GM23338 (cell line): ENCODE results near the gene TGDS.

Experiments
- CREB1 ChIP-seq: fragments of 250-450 bp; sonication (Bioruptor Pico); IDR thresholded peaks from 2 replicates; pipeline ENCODE4 v1.5.0; 2020; ENCODE audit warnings: low read depth, mild to moderate bottlenecking, moderate library complexity
- EZH2 ChIP-seq: fragments of 200-600 bp; sonication (generic); IDR thresholded peaks from one replicate; pipeline ENCODE4 v1.8.0; 2017; ENCODE audit warnings: antibody characterized with exemption, mild to moderate bottlenecking, low read depth; ENCODE audit not compliant: unreplicated experiment
- EZH2phosphoT487 ChIP-seq: fragments of 200-600 bp; sonication (generic); IDR thresholded peaks from one replicate; pipeline ENCODE4 v1.8.1; 2018; ENCODE audit warnings: antibody characterized with exemption; ENCODE audit not compliant: unreplicated experiment
- JUNB ChIP-seq: IDR thresholded peaks from one replicate; pipeline ENCODE4 v1.6.1; 2016; ENCODE audit warnings: antibody characterized with exemption; ENCODE audit not compliant: unreplicated experiment
- NANOG ChIP-seq: IDR thresholded peaks from 2 replicates; pipeline ENCODE4 v1.6.1; 2016; ENCODE audit warnings: antibody characterized with exemption, borderline replicate concordance
- POLR2AphosphoS5 ChIP-seq: IDR thresholded peaks from 2 replicates; pipeline ENCODE4 v1.6.1; 2016; ENCODE audit warnings: antibody characterized with exemption, low read depth
- STAT1 ChIP-seq: IDR thresholded peaks from one replicate; pipeline ENCODE4 v1.6.1; 2016; ENCODE audit warnings: antibody characterized with exemption; ENCODE audit not compliant: unreplicated experiment
- ZNF114 ChIP-seq: fragments of 250-450 bp; sonication (Bioruptor Pico); IDR thresholded peaks from 2 replicates; pipeline ENCODE4 v1.5.0; 2020; ENCODE audit warnings: mild to moderate bottlenecking, moderate library complexity
- ZNF331 ChIP-seq: fragments of 250-450 bp; sonication (Bioruptor Pico); IDR thresholded peaks from 2 replicates; pipeline ENCODE4 v1.5.0; 2020; ENCODE audit warnings: low read depth, mild to moderate bottlenecking, moderate library complexity
- TF ChIP-seq, protein P1 (sequence below), 2 experiments: fragments of 200-600 bp in 1 of 2; sonication (generic) in 1 of 2; conservative IDR thresholded peaks; 2 replicates each; pipeline versions ENCODE4 v1.5.1 to v1.6.1; 2016 to 2017; ENCODE audit warnings: antibody characterized with exemption in 2 of 2, low read depth in 2 of 2, mild to moderate bottlenecking in 2 of 2, moderate library complexity in 1 of 2
- TF ChIP-seq, protein P2 (sequence below): IDR thresholded peaks from one replicate; pipeline ENCODE4 v1.6.1; 2018; ENCODE audit warnings: antibody characterized with exemption; ENCODE audit not compliant: unreplicated experiment
- TF ChIP-seq, protein P3 (sequence below): IDR thresholded peaks from 2 replicates; pipeline ENCODE4 v1.6.1; 2016; ENCODE audit warnings: antibody characterized with exemption
- TF ChIP-seq, protein P4 (sequence below): fragments of 250-450 bp; sonication (Bioruptor Pico); IDR thresholded peaks from 2 replicates; pipeline ENCODE4 v1.5.0; 2020; ENCODE audit warnings: mild to moderate bottlenecking, moderate library complexity

DNA sequence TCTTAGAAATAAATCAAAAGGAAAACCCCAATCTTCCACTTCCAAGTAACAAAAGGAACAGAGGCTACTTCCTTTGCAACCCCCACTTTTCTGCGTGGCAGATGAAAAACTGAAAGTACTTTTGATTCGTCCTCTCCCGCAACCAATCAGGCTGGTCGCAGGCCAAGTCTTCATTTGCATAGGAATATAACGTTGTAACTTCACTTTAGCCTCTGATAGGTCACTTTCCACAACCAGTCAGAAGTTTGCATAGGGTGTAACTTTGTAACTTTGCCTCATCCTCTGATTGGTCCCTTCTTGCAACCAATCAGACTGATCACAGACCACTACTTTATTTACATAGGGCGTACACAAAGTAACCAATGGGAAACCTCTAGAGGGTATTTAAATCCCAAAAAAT, 37.2 kb downstream of the TGDS start:
- TF ChIP-seq, protein P1, sequence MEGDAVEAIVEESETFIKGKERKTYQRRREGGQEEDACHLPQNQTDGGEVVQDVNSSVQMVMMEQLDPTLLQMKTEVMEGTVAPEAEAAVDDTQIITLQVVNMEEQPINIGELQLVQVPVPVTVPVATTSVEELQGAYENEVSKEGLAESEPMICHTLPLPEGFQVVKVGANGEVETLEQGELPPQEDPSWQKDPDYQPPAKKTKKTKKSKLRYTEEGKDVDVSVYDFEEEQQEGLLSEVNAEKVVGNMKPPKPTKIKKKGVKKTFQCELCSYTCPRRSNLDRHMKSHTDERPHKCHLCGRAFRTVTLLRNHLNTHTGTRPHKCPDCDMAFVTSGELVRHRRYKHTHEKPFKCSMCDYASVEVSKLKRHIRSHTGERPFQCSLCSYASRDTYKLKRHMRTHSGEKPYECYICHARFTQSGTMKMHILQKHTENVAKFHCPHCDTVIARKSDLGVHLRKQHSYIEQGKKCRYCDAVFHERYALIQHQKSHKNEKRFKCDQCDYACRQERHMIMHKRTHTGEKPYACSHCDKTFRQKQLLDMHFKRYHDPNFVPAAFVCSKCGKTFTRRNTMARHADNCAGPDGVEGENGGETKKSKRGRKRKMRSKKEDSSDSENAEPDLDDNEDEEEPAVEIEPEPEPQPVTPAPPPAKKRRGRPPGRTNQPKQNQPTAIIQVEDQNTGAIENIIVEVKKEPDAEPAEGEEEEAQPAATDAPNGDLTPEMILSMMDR (conservative IDR thresholded peaks at IDR 0.05; ENCODE audit: low read depth in 2 of 2), result no peak
- TF ChIP-seq, protein P2, sequence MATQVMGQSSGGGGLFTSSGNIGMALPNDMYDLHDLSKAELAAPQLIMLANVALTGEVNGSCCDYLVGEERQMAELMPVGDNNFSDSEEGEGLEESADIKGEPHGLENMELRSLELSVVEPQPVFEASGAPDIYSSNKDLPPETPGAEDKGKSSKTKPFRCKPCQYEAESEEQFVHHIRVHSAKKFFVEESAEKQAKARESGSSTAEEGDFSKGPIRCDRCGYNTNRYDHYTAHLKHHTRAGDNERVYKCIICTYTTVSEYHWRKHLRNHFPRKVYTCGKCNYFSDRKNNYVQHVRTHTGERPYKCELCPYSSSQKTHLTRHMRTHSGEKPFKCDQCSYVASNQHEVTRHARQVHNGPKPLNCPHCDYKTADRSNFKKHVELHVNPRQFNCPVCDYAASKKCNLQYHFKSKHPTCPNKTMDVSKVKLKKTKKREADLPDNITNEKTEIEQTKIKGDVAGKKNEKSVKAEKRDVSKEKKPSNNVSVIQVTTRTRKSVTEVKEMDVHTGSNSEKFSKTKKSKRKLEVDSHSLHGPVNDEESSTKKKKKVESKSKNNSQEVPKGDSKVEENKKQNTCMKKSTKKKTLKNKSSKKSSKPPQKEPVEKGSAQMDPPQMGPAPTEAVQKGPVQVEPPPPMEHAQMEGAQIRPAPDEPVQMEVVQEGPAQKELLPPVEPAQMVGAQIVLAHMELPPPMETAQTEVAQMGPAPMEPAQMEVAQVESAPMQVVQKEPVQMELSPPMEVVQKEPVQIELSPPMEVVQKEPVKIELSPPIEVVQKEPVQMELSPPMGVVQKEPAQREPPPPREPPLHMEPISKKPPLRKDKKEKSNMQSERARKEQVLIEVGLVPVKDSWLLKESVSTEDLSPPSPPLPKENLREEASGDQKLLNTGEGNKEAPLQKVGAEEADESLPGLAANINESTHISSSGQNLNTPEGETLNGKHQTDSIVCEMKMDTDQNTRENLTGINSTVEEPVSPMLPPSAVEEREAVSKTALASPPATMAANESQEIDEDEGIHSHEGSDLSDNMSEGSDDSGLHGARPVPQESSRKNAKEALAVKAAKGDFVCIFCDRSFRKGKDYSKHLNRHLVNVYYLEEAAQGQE, result no peak
- no peak for TF ChIP-seq JUNB
- no peak for TF ChIP-seq EZH2
- TF ChIP-seq CREB1 (CRISPR knock-in tag), result no peak
- TF ChIP-seq STAT1, result no peak
- TF ChIP-seq EZH2phosphoT487, result no peak
- no peak for TF ChIP-seq NANOG
- TF ChIP-seq POLR2AphosphoS5, result no peak
- TF ChIP-seq, protein P3, sequence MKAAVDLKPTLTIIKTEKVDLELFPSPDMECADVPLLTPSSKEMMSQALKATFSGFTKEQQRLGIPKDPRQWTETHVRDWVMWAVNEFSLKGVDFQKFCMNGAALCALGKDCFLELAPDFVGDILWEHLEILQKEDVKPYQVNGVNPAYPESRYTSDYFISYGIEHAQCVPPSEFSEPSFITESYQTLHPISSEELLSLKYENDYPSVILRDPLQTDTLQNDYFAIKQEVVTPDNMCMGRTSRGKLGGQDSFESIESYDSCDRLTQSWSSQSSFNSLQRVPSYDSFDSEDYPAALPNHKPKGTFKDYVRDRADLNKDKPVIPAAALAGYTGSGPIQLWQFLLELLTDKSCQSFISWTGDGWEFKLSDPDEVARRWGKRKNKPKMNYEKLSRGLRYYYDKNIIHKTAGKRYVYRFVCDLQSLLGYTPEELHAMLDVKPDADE, result no peak
- TF ChIP-seq ZNF331 (CRISPR knock-in tag), result no peak
- TF ChIP-seq ZNF114 (CRISPR knock-in tag), result no peak
- TF ChIP-seq, protein P4, sequence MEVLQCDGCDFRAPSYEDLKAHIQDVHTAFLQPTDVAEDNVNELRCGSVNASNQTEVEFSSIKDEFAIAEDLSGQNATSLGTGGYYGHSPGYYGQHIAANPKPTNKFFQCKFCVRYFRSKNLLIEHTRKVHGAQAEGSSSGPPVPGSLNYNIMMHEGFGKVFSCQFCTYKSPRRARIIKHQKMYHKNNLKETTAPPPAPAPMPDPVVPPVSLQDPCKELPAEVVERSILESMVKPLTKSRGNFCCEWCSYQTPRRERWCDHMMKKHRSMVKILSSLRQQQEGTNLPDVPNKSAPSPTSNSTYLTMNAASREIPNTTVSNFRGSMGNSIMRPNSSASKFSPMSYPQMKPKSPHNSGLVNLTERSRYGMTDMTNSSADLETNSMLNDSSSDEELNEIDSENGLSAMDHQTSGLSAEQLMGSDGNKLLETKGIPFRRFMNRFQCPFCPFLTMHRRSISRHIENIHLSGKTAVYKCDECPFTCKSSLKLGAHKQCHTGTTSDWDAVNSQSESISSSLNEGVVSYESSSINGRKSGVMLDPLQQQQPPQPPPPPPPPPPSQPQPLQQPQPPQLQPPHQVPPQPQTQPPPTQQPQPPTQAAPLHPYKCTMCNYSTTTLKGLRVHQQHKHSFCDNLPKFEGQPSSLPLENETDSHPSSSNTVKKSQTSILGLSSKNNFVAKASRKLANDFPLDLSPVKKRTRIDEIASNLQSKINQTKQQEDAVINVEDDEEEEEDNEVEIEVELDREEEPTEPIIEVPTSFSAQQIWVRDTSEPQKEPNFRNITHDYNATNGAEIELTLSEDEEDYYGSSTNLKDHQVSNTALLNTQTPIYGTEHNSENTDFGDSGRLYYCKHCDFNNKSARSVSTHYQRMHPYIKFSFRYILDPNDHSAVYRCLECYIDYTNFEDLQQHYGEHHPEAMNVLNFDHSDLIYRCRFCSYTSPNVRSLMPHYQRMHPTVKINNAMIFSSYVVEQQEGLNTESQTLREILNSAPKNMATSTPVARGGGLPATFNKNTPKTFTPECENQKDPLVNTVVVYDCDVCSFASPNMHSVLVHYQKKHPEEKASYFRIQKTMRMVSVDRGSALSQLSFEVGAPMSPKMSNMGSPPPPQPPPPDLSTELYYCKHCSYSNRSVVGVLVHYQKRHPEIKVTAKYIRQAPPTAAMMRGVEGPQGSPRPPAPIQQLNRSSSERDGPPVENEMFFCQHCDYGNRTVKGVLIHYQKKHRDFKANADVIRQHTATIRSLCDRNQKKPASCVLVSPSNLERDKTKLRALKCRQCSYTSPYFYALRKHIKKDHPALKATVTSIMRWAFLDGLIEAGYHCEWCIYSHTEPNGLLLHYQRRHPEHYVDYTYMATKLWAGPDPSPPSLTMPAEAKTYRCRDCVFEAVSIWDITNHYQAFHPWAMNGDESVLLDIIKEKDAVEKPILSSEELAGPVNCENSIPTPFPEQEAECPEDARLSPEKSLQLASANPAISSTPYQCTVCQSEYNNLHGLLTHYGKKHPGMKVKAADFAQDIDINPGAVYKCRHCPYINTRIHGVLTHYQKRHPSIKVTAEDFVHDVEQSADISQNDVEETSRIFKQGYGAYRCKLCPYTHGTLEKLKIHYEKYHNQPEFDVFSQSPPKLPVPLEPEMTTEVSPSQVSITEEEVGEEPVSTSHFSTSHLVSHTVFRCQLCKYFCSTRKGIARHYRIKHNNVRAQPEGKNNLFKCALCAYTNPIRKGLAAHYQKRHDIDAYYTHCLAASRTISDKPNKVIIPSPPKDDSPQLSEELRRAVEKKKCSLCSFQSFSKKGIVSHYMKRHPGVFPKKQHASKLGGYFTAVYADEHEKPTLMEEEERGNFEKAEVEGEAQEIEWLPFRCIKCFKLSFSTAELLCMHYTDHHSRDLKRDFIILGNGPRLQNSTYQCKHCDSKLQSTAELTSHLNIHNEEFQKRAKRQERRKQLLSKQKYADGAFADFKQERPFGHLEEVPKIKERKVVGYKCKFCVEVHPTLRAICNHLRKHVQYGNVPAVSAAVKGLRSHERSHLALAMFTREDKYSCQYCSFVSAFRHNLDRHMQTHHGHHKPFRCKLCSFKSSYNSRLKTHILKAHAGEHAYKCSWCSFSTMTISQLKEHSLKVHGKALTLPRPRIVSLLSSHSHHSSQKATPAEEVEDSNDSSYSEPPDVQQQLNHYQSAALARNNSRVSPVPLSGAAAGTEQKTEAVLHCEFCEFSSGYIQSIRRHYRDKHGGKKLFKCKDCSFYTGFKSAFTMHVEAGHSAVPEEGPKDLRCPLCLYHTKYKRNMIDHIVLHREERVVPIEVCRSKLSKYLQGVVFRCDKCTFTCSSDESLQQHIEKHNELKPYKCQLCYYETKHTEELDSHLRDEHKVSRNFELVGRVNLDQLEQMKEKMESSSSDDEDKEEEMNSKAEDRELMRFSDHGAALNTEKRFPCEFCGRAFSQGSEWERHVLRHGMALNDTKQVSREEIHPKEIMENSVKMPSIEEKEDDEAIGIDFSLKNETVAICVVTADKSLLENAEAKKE (CRISPR knock-in tag), result no peak
